Suprapubic skin (tissue), 4 donors: ENCODE measurements around the gene NFYA.
A peak's percentile ranks its signal among the peaks of the same experiment; 100 is the strongest.

Experiments
- POLR2A ChIP-seq, 2 donors: fragments of 450-650 bp; IDR thresholded peaks; one replicate each; pipeline ENCODE4 v1.6.1; 2017; ENCODE audit warnings: antibody characterized with exemption in 2 of 2, mild to moderate bottlenecking in 2 of 2, moderate library complexity in 2 of 2
- POLR2AphosphoS5 ChIP-seq, 3 donors: sonication (generic); formaldehyde crosslinking; IDR thresholded peaks; one replicate each; pipeline ENCODE4 v1.6.1; 2017; ENCODE audit warnings: antibody characterized with exemption in 3 of 3
- TF ChIP-seq, protein P1 (sequence below), 2 donors: fragments of 200-600 bp in 1 of 2; fragments of 450-650 bp in 1 of 2; sonication (generic) in 1 of 2; IDR thresholded peaks; one replicate each; pipeline ENCODE4 v1.5.1; 2016 to 2019; ENCODE audit warnings: antibody characterized with exemption in 2 of 2, mild to moderate bottlenecking in 1 of 2, moderate library complexity in 1 of 2

DNA sequence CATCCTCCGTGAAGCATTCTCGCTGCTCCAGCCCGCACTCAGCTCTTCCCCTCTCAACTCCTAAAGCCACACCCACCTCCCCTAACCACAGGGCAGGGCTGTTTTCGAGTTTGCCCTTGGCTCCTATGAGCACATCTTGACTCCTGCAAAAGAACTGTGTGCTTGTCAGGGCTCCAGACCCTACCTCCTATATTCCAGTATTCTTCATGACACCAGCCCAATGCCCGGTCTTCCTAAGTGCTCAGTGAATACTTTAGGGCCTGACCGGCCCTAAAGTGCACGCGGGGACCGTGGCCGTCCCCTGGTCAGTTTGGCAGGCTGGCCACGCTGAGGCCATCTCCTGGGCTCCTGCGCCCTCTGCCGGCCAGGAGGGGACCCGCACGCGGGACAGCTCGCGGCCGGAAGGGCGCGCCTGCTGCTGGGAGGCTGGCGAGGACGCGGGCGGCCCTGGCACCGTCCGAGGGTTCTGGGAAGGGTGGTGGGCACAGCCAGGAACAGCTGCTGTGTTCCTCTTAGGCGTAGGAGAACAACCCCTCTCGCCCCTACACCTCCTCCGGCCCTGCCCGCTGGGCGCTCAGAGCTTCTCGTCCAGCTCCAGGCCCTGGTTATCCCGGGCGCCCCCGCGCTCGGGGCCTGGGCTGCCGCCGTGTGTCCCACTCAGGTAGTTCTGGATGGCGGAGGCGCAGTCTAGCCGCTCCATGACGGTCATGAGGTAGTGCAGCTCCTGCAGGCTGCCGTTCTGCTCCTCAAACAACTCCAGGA lies 44.8 kb upstream of the NFYA start:
- TF ChIP-seq, protein P1, sequence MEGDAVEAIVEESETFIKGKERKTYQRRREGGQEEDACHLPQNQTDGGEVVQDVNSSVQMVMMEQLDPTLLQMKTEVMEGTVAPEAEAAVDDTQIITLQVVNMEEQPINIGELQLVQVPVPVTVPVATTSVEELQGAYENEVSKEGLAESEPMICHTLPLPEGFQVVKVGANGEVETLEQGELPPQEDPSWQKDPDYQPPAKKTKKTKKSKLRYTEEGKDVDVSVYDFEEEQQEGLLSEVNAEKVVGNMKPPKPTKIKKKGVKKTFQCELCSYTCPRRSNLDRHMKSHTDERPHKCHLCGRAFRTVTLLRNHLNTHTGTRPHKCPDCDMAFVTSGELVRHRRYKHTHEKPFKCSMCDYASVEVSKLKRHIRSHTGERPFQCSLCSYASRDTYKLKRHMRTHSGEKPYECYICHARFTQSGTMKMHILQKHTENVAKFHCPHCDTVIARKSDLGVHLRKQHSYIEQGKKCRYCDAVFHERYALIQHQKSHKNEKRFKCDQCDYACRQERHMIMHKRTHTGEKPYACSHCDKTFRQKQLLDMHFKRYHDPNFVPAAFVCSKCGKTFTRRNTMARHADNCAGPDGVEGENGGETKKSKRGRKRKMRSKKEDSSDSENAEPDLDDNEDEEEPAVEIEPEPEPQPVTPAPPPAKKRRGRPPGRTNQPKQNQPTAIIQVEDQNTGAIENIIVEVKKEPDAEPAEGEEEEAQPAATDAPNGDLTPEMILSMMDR (IDR thresholded peaks at IDR 0.05), result peak; percentile 98 to 99
- TF ChIP-seq POLR2AphosphoS5 (IDR thresholded peaks at IDR 0.05) (no peak), POLR2A (IDR thresholded peaks at IDR 0.05) (no peak)
